ENCODE data around the gene SEC14L6. TPM values are rescaled to one million over a fixed set of nuclear protein-coding genes. Genes with fewer than 3 reads are reported as not detected.
"Not testable (repeated sequence)": the region's sequence is repeated elsewhere in the genome, so short reads cannot be mapped to it uniquely, and the experiment has no call there.

SEC14L6 gene
- total and polyA plus RNA-seq, 9 donors: 0.13 to 0.62 (median 0.22) TPM

- Histone ChIP-seq H3K4me3 (ENCODE audit: low read length) (no peak overlapping the region), H3K27me3 (ENCODE audit: control insufficient read depth, insufficient read depth, low read length) (no peaks in the 10 kb centered on the region), H3K27ac (ENCODE audit: low read length) (no peak overlapping the region), H3K36me3 (ENCODE audit: control insufficient read depth, insufficient read depth, low read length) (peaks cover 3% of the 10 kb centered on the region), H3K9me3 (replicated peaks; ENCODE audit: control insufficient read depth, low read depth, low read length) (no peaks in the 10 kb centered on the region), H3K4me1 (ENCODE audit: control insufficient read depth, insufficient read depth, low read length) (no peaks in the 10 kb centered on the region)
- no peak for DNase-seq
- WGBS (ENCODE audit: insufficient coverage): 38% methylated on average over 2 of the region's 6 CpGs
These were observed 9.8 kb upstream of the SEC14L6 start for GRCh38 chr22:30556388-30556787.

GRCh38 chr22:30555282-30556210 is 9.0 kb upstream of the SEC14L6 start:
- H3K27me3 ChIP-seq (ENCODE audit: control insufficient read depth, insufficient read depth, low read length): no peaks in the 10 kb centered on the region
- WGBS (ENCODE audit: insufficient coverage): 92% methylated on average over 72 of the region's 73 CpGs
- no peak overlapping the region for H3K27ac ChIP-seq (ENCODE audit: low read length)

GRCh38 chr22:30553971-30554370 is 7.4 kb upstream of the SEC14L6 start:
- Histone ChIP-seq H3K9me3 (replicated peaks; ENCODE audit: control insufficient read depth, low read depth, low read length) (no peaks in the 10 kb centered on the region), H3K36me3 (ENCODE audit: control insufficient read depth, insufficient read depth, low read length) (peaks cover 3% of the 10 kb centered on the region), H3K4me3 (ENCODE audit: low read length) (no peak overlapping the region), H3K4me1 (ENCODE audit: control insufficient read depth, insufficient read depth, low read length) (no peaks in the 10 kb centered on the region), H3K27me3 (ENCODE audit: control insufficient read depth, insufficient read depth, low read length) (no peaks in the 10 kb centered on the region), H3K27ac (ENCODE audit: low read length) (no peak overlapping the region)
- WGBS (ENCODE audit: insufficient coverage): no CpG with 5 or more reads among the region's 7 CpGs
- no peak for DNase-seq

More at GRCh38 chr22:30555282-30556210, 9.0 kb upstream of the SEC14L6 start:
- Histone ChIP-seq H3K4me1 (ENCODE audit: control insufficient read depth, insufficient read depth, low read length) (no peaks in the 10 kb centered on the region), H3K9me3 (replicated peaks; ENCODE audit: control insufficient read depth, low read depth, low read length) (no peaks in the 10 kb centered on the region), H3K4me3 (ENCODE audit: low read length) (no peak overlapping the region), H3K36me3 (ENCODE audit: control insufficient read depth, insufficient read depth, low read length) (peaks cover 3% of the 10 kb centered on the region)
- DNase-seq: no peak

GRCh38 chr22:30552719-30553118 is 6.2 kb upstream of the SEC14L6 start:
- H3K27ac ChIP-seq (ENCODE audit: low read length): no peak overlapping the region
- peaks cover 3% of the 10 kb centered on the region for H3K36me3 ChIP-seq (ENCODE audit: control insufficient read depth, insufficient read depth, low read length)
- no CpG with 5 or more reads among the region's 1 CpG for WGBS (ENCODE audit: insufficient coverage)
- no peak for DNase-seq
- H3K4me3 ChIP-seq (ENCODE audit: low read length): no peak overlapping the region
- no peaks in the 10 kb centered on the region for H3K4me1 ChIP-seq (ENCODE audit: control insufficient read depth, insufficient read depth, low read length)
- H3K9me3 ChIP-seq (replicated peaks; ENCODE audit: control insufficient read depth, low read depth, low read length): no peaks in the 10 kb centered on the region
- H3K27me3 ChIP-seq (ENCODE audit: control insufficient read depth, insufficient read depth, low read length): no peaks in the 10 kb centered on the region

GRCh38 chr22:30551813-30552212 is 5.3 kb upstream of the SEC14L6 start:
- DNase-seq; H3K4me3 ChIP-seq (ENCODE audit: low read length); H3K9me3 ChIP-seq (replicated peaks; ENCODE audit: control insufficient read depth, low read depth, low read length); H3K4me1 ChIP-seq (ENCODE audit: control insufficient read depth, insufficient read depth, low read length); H3K27ac ChIP-seq (ENCODE audit: low read length); H3K27me3 ChIP-seq (ENCODE audit: control insufficient read depth, insufficient read depth, low read length); H3K36me3 ChIP-seq (ENCODE audit: control insufficient read depth, insufficient read depth, low read length): not testable (repeated sequence)
- no CpG with 5 or more reads among the region's 3 CpGs for WGBS (ENCODE audit: insufficient coverage)

- no peak for DNase-seq
- Histone ChIP-seq H3K27me3 (ENCODE audit: control insufficient read depth, insufficient read depth, low read length) (peaks cover 15% of the 10 kb centered on the region), H3K4me3 (ENCODE audit: low read length) (no peak overlapping the region), H3K4me1 (ENCODE audit: control insufficient read depth, insufficient read depth, low read length) (peaks cover 4% of the 10 kb centered on the region), H3K36me3 (ENCODE audit: control insufficient read depth, insufficient read depth, low read length) (no peaks in the 10 kb centered on the region), H3K9me3 (replicated peaks; ENCODE audit: control insufficient read depth, low read depth, low read length) (no peaks in the 10 kb centered on the region), H3K27ac (ENCODE audit: low read length) (no peak overlapping the region)
- 57% methylated on average over 4 of the region's 4 CpGs for WGBS (ENCODE audit: insufficient coverage)
These were observed 647 bp upstream of the SEC14L6 start for GRCh38 chr22:30547188-30547587.

GRCh38 chr22:30542811-30543188 is 3.7 kb downstream of the SEC14L6 start:
- H3K9me3 ChIP-seq (replicated peaks; ENCODE audit: control insufficient read depth, low read depth, low read length): no peaks in the 10 kb centered on the region
- H3K27me3 ChIP-seq (ENCODE audit: control insufficient read depth, insufficient read depth, low read length): peaks cover 25% of the 10 kb centered on the region
- H3K4me3 ChIP-seq (ENCODE audit: low read length): no peak overlapping the region
- 69% methylated on average over 12 of the region's 12 CpGs for WGBS (ENCODE audit: insufficient coverage)
- no peak overlapping the region for H3K27ac ChIP-seq (ENCODE audit: low read length)
- no peak for DNase-seq
- H3K4me1 ChIP-seq (ENCODE audit: control insufficient read depth, insufficient read depth, low read length): peaks cover 8% of the 10 kb centered on the region
- no peaks in the 10 kb centered on the region for H3K36me3 ChIP-seq (ENCODE audit: control insufficient read depth, insufficient read depth, low read length)

- no peaks in the 10 kb centered on the region for H3K36me3 ChIP-seq (ENCODE audit: control insufficient read depth, insufficient read depth, low read length)
- no peaks in the 10 kb centered on the region for H3K9me3 ChIP-seq (replicated peaks; ENCODE audit: control insufficient read depth, low read depth, low read length)
- under 1% methylated on average over 57 of the region's 64 CpGs for WGBS (ENCODE audit: insufficient coverage)
- H3K4me3 ChIP-seq (ENCODE audit: low read length): peak overlapping the region; percentile 32
- peak; percentile 18 for DNase-seq
- H3K27me3 ChIP-seq (ENCODE audit: control insufficient read depth, insufficient read depth, low read length): peaks cover 25% of the 10 kb centered on the region
- H3K27ac ChIP-seq (ENCODE audit: low read length): no peak overlapping the region
- H3K4me1 ChIP-seq (ENCODE audit: control insufficient read depth, insufficient read depth, low read length): peaks cover 8% of the 10 kb centered on the region
These were observed 4.4 kb downstream of the SEC14L6 start for GRCh38 chr22:30541961-30542810.

- WGBS (ENCODE audit: insufficient coverage): no CpG with 5 or more reads among the region's 3 CpGs
These were observed 5.0 kb downstream of the SEC14L6 start for GRCh38 chr22:30541511-30541910.

GRCh38 chr22:30539368-30539767 is 7.2 kb downstream of the SEC14L6 start:
- H3K36me3 ChIP-seq (ENCODE audit: control insufficient read depth, insufficient read depth, low read length): no peaks in the 10 kb centered on the region
- no peak for DNase-seq
- H3K4me3 ChIP-seq (ENCODE audit: low read length): no peak overlapping the region
- no peaks in the 10 kb centered on the region for H3K9me3 ChIP-seq (replicated peaks; ENCODE audit: control insufficient read depth, low read depth, low read length)
- peaks cover 8% of the 10 kb centered on the region for H3K4me1 ChIP-seq (ENCODE audit: control insufficient read depth, insufficient read depth, low read length)
- no peak overlapping the region for H3K27ac ChIP-seq (ENCODE audit: low read length)
- WGBS (ENCODE audit: insufficient coverage): no CpG with 5 or more reads among the region's 1 CpG
- H3K27me3 ChIP-seq (ENCODE audit: control insufficient read depth, insufficient read depth, low read length): peaks cover 25% of the 10 kb centered on the region

More at GRCh38 chr22:30541511-30541910, 5.0 kb downstream of the SEC14L6 start:
- not testable (repeated sequence) for H3K4me3 ChIP-seq (ENCODE audit: low read length); H3K4me1 ChIP-seq (ENCODE audit: control insufficient read depth, insufficient read depth, low read length); H3K9me3 ChIP-seq (replicated peaks; ENCODE audit: control insufficient read depth, low read depth, low read length); DNase-seq; H3K27ac ChIP-seq (ENCODE audit: low read length); H3K36me3 ChIP-seq (ENCODE audit: control insufficient read depth, insufficient read depth, low read length)
- H3K27me3 ChIP-seq (ENCODE audit: control insufficient read depth, insufficient read depth, low read length): peaks cover 25% of the 10 kb centered on the region

All from muscle of leg (tissue), 11 donors.